Measurements from ENCODE around the gene NSMF.

NSMF gene

DNA sequence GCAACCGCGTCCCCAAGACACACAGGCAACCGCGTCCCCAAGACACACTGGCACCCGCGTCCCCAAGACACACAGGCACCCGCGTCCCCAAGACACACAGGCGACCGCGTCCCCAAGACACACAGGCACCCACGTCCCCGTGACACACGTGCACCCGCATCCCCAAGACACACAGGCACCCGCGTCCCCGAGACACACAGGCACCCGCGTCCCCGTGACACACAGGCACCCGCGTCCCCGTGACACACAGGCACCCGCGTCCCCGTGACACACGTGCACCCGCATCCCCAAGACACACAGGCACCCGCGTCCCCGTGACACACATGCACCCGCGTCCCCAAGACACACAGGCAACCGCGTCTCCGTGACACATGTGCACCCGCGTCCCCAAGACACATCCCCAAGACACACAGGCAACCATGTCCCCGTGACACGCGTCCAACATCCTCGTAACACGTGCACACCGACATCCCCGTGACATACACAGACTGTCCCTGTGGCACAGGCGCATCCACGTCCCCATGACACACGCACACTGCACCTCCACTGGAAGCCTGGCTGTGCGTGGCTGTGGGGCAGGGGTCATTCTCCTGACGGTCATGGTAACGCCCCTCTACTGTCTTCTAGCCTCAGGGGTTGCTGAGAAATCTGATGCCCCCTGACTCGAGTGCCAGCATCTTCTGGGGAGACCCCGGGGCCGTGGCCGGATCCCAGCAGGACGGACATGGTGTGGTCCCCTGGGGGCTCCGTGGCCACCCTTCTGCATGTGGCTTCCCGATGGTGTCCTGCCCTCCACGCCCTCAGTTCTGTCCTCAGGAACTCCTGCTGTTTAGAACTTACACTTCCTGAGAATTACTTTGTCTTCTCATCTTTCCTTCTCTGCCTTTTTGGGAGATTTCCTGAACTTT, 60.3 kb downstream of the NSMF start:
- DNase-seq, result no peak

- no peak for DNase-seq
These were observed 61.3 kb downstream of the NSMF start for GRCh38 chr9:137397675-137398423.

All from amygdala (tissue), 56 donors.